GM19397 (cell line): ENCODE measurements around the gene AGO4.
"Not testable (repeated sequence)": the region's sequence is repeated elsewhere in the genome, so short reads cannot be mapped to it uniquely, and the experiment has no call there.

ENCODE experiments used
- ATAC-seq: cut with Tn5 transposase; IDR thresholded peaks from one replicate; pipeline ENCODE4 v1.9.1; 2021; ENCODE audit warnings: mild to moderate bottlenecking, moderate library complexity; ENCODE audit not compliant: unreplicated experiment

Gene AGO4

GRCh38 chr1:35807614-35808449, at the start of gene AGO4:
TSS of gene AGO4 (plus strand) at chr1:35808016. CDS start at chr1:35808417, 401 bp downstream.
- ATAC-seq: no peak

- no peak for ATAC-seq
These were observed 45.7 kb upstream of the AGO4 start for GRCh38 chr1:35762141-35762540.

GRCh38 chr1:35763201-35763600, 44.6 kb upstream of the AGO4 start:
- ATAC-seq: no peak

- ATAC-seq: no peak
These were observed 43.5 kb upstream of the AGO4 start for GRCh38 chr1:35764283-35764682.

GRCh38 chr1:35768350-35769187, 39.2 kb upstream of the AGO4 start:
- no peak for ATAC-seq

- ATAC-seq: peak; percentile 80
These were observed 38.5 kb upstream of the AGO4 start for GRCh38 chr1:35769188-35769758.

GRCh38 chr1:35773711-35774110, 34.1 kb upstream of the AGO4 start:
- no peak for ATAC-seq

GRCh38 chr1:35776172-35776571, 31.6 kb upstream of the AGO4 start:
- ATAC-seq: not testable (repeated sequence)

- no peak for ATAC-seq
These were observed 30.7 kb upstream of the AGO4 start for GRCh38 chr1:35777109-35777508.

GRCh38 chr1:35783055-35783583, 24.7 kb upstream of the AGO4 start:
- no peak for ATAC-seq

- not testable (repeated sequence) for ATAC-seq
These were observed 23.5 kb upstream of the AGO4 start for GRCh38 chr1:35784364-35784763.

- no peak for ATAC-seq
These were observed 19.7 kb upstream of the AGO4 start for GRCh38 chr1:35788139-35788538.

- no peak for ATAC-seq
These were observed 17.1 kb upstream of the AGO4 start for GRCh38 chr1:35790670-35791069.

GRCh38 chr1:35795295-35795694, 12.5 kb upstream of the AGO4 start:
- ATAC-seq: no peak

GRCh38 chr1:35797380-35797779, 10.4 kb upstream of the AGO4 start:
- ATAC-seq: no peak

GRCh38 chr1:35798019-35798418, 9.8 kb upstream of the AGO4 start:
- ATAC-seq: not testable (repeated sequence)

- ATAC-seq: not testable (repeated sequence)
These were observed 7.5 kb upstream of the AGO4 start for GRCh38 chr1:35800167-35800887.

- no peak for ATAC-seq
These were observed 766 bp downstream of the AGO4 start for GRCh38 chr1:35808450-35809113.

GRCh38 chr1:35809114-35810095, 1.6 kb downstream of the AGO4 start:
- ATAC-seq: no peak
